ENCODE results near the gene PCDHGA12.
A peak's percentile ranks its signal among the peaks of the same experiment; 100 is the strongest.
"Not testable (repeated sequence)": the region's sequence is repeated elsewhere in the genome, so short reads cannot be mapped to it uniquely, and the experiment has no call there.

The PCDHGA12 gene

DNA sequence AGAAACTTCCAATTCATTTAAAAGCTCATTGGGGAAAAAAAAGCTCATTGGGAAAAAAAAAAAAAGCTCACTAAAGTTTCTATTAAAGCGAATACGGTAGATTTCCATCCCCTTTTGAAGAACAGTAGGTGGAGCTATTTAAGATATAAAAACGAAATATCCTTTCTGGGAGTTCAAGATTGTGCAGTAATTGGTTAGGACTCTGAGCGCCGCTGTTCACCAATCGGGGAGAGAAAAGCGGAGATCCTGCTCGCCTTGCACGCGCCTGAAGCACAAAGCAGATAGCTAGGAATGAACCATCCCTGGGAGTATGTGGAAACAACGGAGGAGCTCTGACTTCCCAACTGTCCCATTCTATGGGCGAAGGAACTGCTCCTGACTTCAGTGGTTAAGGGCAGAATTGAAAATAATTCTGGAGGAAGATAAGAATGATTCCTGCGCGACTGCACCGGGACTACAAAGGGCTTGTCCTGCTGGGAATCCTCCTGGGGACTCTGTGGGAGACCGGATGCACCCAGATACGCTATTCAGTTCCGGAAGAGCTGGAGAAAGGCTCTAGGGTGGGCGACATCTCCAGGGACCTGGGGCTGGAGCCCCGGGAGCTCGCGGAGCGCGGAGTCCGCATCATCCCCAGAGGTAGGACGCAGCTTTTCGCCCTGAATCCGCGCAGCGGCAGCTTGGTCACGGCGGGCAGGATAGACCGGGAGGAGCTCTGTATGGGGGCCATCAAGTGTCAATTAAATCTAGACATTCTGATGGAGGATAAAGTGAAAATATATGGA, at the start of gene PCDHGA12:
TSS of gene PCDHGA12 (plus strand) at position 176 of the 782 bp plus-strand sequence. CDS start at position 429, 253 bp downstream.
- H3K4me3 ChIP-seq (replicated peaks; ENCODE audit: low read depth, low read length) = peak within 1 kb of the TSS; percentile 70
- peak; percentile 59 for DNase-seq (ENCODE audit: extremely low read depth, insufficient read length)
- H3K27me3 ChIP-seq (replicated peaks; ENCODE audit: control insufficient read depth, insufficient read depth, low read length) = no peaks in the 10 kb centered on the region
- TF ChIP-seq, protein P1, sequence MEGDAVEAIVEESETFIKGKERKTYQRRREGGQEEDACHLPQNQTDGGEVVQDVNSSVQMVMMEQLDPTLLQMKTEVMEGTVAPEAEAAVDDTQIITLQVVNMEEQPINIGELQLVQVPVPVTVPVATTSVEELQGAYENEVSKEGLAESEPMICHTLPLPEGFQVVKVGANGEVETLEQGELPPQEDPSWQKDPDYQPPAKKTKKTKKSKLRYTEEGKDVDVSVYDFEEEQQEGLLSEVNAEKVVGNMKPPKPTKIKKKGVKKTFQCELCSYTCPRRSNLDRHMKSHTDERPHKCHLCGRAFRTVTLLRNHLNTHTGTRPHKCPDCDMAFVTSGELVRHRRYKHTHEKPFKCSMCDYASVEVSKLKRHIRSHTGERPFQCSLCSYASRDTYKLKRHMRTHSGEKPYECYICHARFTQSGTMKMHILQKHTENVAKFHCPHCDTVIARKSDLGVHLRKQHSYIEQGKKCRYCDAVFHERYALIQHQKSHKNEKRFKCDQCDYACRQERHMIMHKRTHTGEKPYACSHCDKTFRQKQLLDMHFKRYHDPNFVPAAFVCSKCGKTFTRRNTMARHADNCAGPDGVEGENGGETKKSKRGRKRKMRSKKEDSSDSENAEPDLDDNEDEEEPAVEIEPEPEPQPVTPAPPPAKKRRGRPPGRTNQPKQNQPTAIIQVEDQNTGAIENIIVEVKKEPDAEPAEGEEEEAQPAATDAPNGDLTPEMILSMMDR (IDR thresholded peaks at IDR 0.05; ENCODE audit: insufficient read depth, low read length, poor library complexity, severe bottlenecking) = peak; percentile 53
- peaks cover 1% of the 10 kb centered on the region for H3K36me3 ChIP-seq (ENCODE audit: control insufficient read depth, insufficient read depth, low read length)

DNA sequence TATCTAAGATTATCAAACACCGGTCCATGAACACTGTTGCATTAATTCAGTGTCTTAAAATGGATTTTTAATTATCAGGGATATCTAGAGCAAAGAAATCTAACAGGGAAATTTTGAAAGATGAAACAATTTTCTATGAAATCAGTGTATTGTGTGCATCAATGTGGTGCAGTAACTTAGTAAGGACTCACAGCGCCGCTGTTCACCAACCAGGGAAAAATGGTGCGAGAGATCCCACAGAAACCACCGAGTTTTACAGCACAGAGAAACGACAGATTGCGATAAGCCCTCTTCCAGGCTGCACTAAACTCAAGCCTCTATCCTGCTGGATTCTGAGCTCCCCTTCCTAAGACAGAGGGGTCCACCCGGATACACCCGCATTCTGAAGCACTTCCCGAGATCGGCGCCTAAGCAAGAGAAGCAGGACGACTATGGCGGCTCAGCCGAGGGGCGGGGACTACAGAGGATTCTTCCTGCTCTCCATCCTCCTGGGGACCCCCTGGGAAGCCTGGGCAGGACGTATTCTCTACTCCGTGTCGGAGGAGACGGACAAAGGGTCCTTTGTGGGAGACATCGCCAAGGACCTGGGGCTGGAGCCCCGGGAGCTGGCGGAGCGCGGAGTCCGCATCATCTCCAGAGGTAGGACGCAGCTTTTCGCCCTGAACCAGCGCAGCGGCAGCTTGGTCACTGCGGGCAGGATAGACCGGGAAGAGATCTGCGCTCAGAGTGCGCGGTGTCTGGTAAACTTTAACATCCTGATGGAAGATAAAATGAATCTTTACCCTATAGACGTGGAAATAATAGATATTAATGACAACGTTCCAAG, 47.6 kb upstream of the PCDHGA12 start, which contains the start of gene PCDHGA7:
TSS of gene PCDHGA7 (plus strand) at position 274 of the 826 bp plus-strand sequence. CDS start at position 432, 158 bp downstream.
- Histone ChIP-seq H3K36me3 (ENCODE audit: control insufficient read depth, insufficient read depth, low read length) (no peaks in the 10 kb centered on the region), H3K27me3 (replicated peaks; ENCODE audit: control insufficient read depth, insufficient read depth, low read length) (no peaks in the 10 kb centered on the region), H3K4me3 (replicated peaks; ENCODE audit: low read depth, low read length) (no peak within 1 kb of the TSS)
- no peak for DNase-seq (ENCODE audit: extremely low read depth, insufficient read length)
- TF ChIP-seq, protein P1 (IDR thresholded peaks at IDR 0.05; ENCODE audit: insufficient read depth, low read length, poor library complexity, severe bottlenecking) = no peak

DNA sequence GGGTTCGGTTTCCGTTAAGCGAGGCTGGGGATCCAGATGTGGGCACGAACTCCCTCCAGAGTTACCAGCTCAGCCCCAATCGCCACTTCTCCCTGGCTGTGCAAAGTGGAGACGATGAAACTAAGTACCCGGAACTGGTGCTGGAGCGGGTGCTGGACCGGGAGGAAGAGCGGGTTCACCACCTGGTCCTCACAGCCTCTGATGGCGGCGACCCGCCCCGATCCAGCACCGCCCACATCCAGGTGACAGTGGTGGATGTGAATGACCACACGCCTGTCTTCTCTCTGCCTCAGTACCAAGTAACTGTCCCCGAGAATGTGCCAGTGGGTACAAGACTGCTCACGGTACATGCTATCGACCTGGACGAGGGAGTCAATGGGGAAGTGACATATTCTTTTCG, 47.0 kb upstream of the PCDHGA12 start:
- DNase-seq (ENCODE audit: extremely low read depth, insufficient read length) = no peak
- Histone ChIP-seq H3K4me3 (replicated peaks; ENCODE audit: low read depth, low read length) (no peak overlapping the region), H3K36me3 (ENCODE audit: control insufficient read depth, insufficient read depth, low read length) (no peaks in the 10 kb centered on the region), H3K27me3 (replicated peaks; ENCODE audit: control insufficient read depth, insufficient read depth, low read length) (no peaks in the 10 kb centered on the region)
- TF ChIP-seq, protein P1 (IDR thresholded peaks at IDR 0.05; ENCODE audit: insufficient read depth, low read length, poor library complexity, severe bottlenecking) = no peak

DNA sequence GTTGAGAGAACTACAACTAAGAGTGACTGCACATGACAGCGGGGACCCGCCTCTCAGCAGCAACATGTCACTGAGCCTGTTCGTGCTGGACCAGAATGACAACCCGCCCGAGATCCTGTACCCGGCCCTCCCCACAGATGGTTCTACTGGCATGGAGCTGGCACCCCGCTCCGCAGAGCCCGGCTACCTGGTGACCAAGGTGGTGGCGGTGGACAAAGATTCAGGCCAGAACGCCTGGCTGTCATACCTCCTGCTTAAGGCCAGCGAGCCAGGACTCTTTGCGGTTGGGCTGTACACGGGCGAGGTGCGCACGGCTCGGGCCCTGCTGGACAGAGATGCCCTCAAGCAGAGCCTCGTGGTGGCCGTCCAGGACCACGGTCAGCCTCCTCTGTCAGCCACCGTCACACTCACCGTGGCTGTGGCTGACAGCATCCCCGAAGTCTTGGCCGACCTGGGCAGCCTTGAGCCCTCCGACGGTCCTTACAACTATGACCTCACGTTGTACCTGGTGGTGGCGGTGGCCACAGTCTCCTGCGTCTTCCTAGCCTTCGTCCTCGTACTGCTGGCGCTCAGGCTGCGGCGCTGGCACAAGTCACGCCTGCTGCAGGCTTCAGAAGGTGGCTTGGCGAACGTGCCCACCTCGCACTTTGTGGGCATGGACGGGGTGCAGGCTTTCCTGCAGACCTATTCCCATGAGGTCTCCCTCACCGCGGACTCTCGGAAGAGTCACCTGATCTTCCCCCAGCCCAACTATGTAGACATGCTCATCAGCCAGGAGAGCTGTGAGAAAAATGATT, 45.6 kb upstream of the PCDHGA12 start:
- DNase-seq (ENCODE audit: extremely low read depth, insufficient read length) = no peak
- Histone ChIP-seq H3K27me3 (replicated peaks; ENCODE audit: control insufficient read depth, insufficient read depth, low read length) (no peaks in the 10 kb centered on the region), H3K36me3 (ENCODE audit: control insufficient read depth, insufficient read depth, low read length) (no peaks in the 10 kb centered on the region), H3K4me3 (replicated peaks; ENCODE audit: low read depth, low read length) (no peak overlapping the region)
- TF ChIP-seq, protein P1 (IDR thresholded peaks at IDR 0.05; ENCODE audit: insufficient read depth, low read length, poor library complexity, severe bottlenecking) = no peak

DNA sequence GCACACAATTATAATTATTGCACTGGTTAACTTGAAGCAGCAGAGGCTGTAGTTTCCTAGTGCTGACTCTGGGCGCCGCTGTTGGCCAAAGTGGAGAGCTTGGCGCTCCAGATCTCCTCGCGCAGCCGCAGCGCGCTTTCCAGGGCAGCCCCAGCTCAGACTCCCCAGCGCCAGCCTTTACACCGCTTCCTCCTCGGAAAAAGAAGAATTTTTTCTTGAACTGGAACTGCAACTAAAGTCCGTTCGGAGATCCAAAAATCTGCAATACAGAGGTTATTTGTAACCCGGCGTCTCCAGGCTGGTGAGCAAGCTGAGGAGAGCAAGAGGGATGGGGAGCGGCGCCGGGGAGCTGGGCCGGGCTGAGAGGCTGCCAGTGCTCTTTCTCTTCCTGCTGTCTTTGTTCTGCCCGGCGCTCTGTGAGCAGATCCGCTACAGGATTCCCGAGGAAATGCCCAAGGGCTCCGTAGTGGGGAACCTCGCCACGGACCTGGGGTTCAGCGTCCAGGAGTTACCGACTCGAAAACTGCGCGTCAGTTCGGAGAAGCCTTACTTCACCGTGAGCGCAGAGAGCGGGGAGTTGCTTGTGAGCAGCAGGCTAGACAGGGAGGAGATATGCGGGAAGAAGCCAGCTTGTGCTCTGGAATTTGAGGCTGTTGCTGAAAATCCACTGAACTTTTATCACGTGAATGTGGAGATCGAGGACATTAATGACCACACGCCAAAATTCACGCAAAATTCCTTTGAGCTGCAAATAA, 42.6 kb upstream of the PCDHGA12 start, which contains the start of gene PCDHGB4:
TSS of gene PCDHGB4 (plus strand) at position 142 of the 755 bp plus-strand sequence. CDS start at position 329, 187 bp downstream.
- not testable (repeated sequence) for H3K36me3 ChIP-seq (ENCODE audit: control insufficient read depth, insufficient read depth, low read length); DNase-seq (ENCODE audit: extremely low read depth, insufficient read length); H3K4me3 ChIP-seq (replicated peaks; ENCODE audit: low read depth, low read length); H3K27me3 ChIP-seq (replicated peaks; ENCODE audit: control insufficient read depth, insufficient read depth, low read length)
